ENCODE data around the gene PFKFB4. TPM values are rescaled to one million over a fixed set of nuclear protein-coding genes. Genes with fewer than 3 reads are reported as not detected.
"Not testable (repeated sequence)": the region's sequence is repeated elsewhere in the genome, so short reads cannot be mapped to it uniquely, and the experiment has no call there.

The PFKFB4 gene
- polyA plus RNA-seq, 3 donors = 5.3 to 6.2 (median 6.0) TPM

GRCh38 chr3:48561045-48561736, 4.6 kb upstream of the PFKFB4 start:
- peak; percentile 54 for DNase-seq

- no peak for DNase-seq
Measured at GRCh38 chr3:48560648-48561018, 4.0 kb upstream of the PFKFB4 start.

- DNase-seq = no peak
Measured at GRCh38 chr3:48558493-48559134, 2.0 kb upstream of the PFKFB4 start.

- DNase-seq = no peak
Measured at GRCh38 chr3:48555949-48556795, 431 bp downstream of the PFKFB4 start.

GRCh38 chr3:48555231-48555948, 1.2 kb downstream of the PFKFB4 start:
- DNase-seq = no peak

- DNase-seq = no peak
Measured at GRCh38 chr3:48553886-48554845, 2.4 kb downstream of the PFKFB4 start.

GRCh38 chr3:48553361-48553760, 3.2 kb downstream of the PFKFB4 start:
- DNase-seq = no peak

- no peak for DNase-seq
Measured at GRCh38 chr3:48552111-48552951, 4.3 kb downstream of the PFKFB4 start.

- DNase-seq = not testable (repeated sequence)
Measured at GRCh38 chr3:48551651-48552050, 5.0 kb downstream of the PFKFB4 start.

- DNase-seq = peak; percentile 70
Measured at GRCh38 chr3:48548729-48549705, 7.6 kb downstream of the PFKFB4 start.

- no peak for DNase-seq
Measured at GRCh38 chr3:48548126-48548525, 8.5 kb downstream of the PFKFB4 start.

GRCh38 chr3:48546203-48546829, 10.3 kb downstream of the PFKFB4 start:
- DNase-seq = no peak

- DNase-seq = no peak
Measured at GRCh38 chr3:48544141-48544540, 12.5 kb downstream of the PFKFB4 start.

- no peak for DNase-seq
Measured at GRCh38 chr3:48543271-48543866, 13.2 kb downstream of the PFKFB4 start.

- no peak for DNase-seq
Measured at GRCh38 chr3:48538451-48538850, 18.2 kb downstream of the PFKFB4 start.

- no peak for DNase-seq
Measured at GRCh38 chr3:48536785-48537184, 19.8 kb downstream of the PFKFB4 start.

GRCh38 chr3:48536116-48536515, 20.5 kb downstream of the PFKFB4 start:
- no peak for DNase-seq

GRCh38 chr3:48535578-48535977, 21.0 kb downstream of the PFKFB4 start:
- no peak for DNase-seq
